Left ventricle myocardium inferior (tissue), 1 donor: ENCODE measurements around the gene MAPKAPK2. TPM values are rescaled to one million over a fixed set of nuclear protein-coding genes. Genes with fewer than 3 reads are reported as not detected.

Experiments used
- DNase-seq: peaks from one replicate; pipeline ENCODE4 v3.0.0-alpha.2; 2020
- H3K27ac ChIP-seq: fragments of 200-600 bp; replicated peaks from 2 replicates; pipeline ENCODE4 v1.8.0; 2021
- H3K27me3 ChIP-seq: fragments of 200-600 bp; 2 replicates; pipeline ENCODE4 v1.8.0; 2021; ENCODE audit warnings: low read depth
- H3K36me3 ChIP-seq: fragments of 200-600 bp; 2 replicates; pipeline ENCODE4 v1.8.0; 2021
- H3K4me1 ChIP-seq: fragments of 200-600 bp; 2 replicates; pipeline ENCODE4 v1.8.0; 2021
- H3K4me3 ChIP-seq: fragments of 200-600 bp; 2 replicates; pipeline ENCODE4 v1.8.0; 2021; ENCODE audit warnings: mild to moderate bottlenecking, moderate library complexity
- H3K9me3 ChIP-seq: fragments of 200-600 bp; replicated peaks from 2 replicates; pipeline ENCODE4 v1.8.0; 2021
- CTCF ChIP-seq: fragments of 200-600 bp; IDR thresholded peaks from 2 replicates; pipeline ENCODE4 v1.8.0; 2021; ENCODE audit warnings: antibody characterized with exemption, mild to moderate bottlenecking, borderline replicate concordance
- intact Hi-C: fragments of 100-400 bp; cut with micrococcal nuclease; formaldehyde crosslinking; loops from one replicate; pipeline ENCODE4 v1.11.0; 2022
- total RNA-seq: library from RNA; stranded (reverse); fragmentation: NEBNext Ultra II Directional; extraction: Animal tissue kit (Norgen Biotek cat#: 25700); gene quantifications from one replicate; pipeline ENCODE4 v1.2.1, GENCODE V29; 2021
- donor health status: DM: no; HTN: yes; CAD: no; lungs with severe emphysema.

The MAPKAPK2 gene
- total RNA-seq, 1 donor from 2014 or later, result 215 TPM

GRCh38 chr1:206729050-206729449 lies 44.3 kb downstream of the MAPKAPK2 start:
- Histone ChIP-seq H3K27ac (peak overlapping the region; percentile 60), H3K4me1 (peaks cover 76% of the 10 kb centered on the region), H3K27me3 (no peaks in the 10 kb centered on the region), H3K9me3 (no peaks in the 10 kb centered on the region), H3K36me3 (peaks cover 54% of the 10 kb centered on the region), H3K4me3 (no peak overlapping the region)
- intact Hi-C loops, result no loop called here
- no peak for TF ChIP-seq CTCF
- DNase-seq, result no peak

DNA sequence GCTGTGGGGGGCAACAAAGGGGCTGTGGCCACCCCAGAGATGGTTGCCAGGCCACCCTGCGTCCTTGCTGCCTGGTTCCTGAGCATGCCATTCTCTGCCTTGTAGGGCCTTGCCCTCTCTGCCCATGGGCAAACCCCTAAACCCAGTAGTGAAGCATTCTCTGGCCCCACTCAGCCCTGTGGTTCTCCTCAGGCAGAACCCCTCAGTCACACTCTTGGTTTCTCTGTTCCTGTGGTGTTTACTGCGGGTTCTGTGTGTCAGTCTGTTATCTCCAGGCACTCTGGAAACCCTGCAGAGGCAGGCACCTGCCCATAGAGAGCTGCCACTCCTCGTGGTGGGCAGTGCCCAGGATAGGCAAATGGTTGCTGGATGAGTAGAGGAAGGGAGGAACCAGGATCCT lies 44.8 kb downstream of the MAPKAPK2 start:
- TF ChIP-seq CTCF, result no peak
- no peak overlapping the region for H3K4me3 ChIP-seq
- no peak for DNase-seq
- H3K9me3 ChIP-seq, result no peaks in the 10 kb centered on the region
- intact Hi-C loops, result no loop called here
- peaks cover 59% of the 10 kb centered on the region for H3K36me3 ChIP-seq
- peaks cover 76% of the 10 kb centered on the region for H3K4me1 ChIP-seq
- H3K27ac ChIP-seq, result peak overlapping the region; percentile 60
- no peaks in the 10 kb centered on the region for H3K27me3 ChIP-seq

DNA sequence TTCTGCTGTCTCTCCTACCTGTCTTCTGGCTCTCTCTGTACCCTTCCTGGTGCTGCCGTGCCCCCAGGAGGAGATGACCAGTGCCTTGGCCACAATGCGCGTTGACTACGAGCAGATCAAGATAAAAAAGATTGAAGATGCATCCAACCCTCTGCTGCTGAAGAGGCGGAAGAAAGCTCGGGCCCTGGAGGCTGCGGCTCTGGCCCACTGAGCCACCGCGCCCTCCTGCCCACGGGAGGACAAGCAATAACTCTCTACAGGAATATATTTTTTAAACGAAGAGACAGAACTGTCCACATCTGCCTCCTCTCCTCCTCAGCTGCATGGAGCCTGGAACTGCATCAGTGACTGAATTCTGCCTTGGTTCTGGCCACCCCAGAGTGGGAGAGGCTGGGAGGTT lies 47.8 kb downstream of the MAPKAPK2 start:
- Histone ChIP-seq H3K27ac (no peak overlapping the region), H3K9me3 (no peaks in the 10 kb centered on the region), H3K4me1 (peaks cover 76% of the 10 kb centered on the region), H3K27me3 (no peaks in the 10 kb centered on the region), H3K4me3 (no peak overlapping the region), H3K36me3 (peaks cover 71% of the 10 kb centered on the region)
- intact Hi-C loops, result loop anchor here (10.0 kb wide), 1 partner anchor 182 kb away; no protein-coding TSS in a partner anchor
- no peak for DNase-seq
- TF ChIP-seq CTCF, result no peak

- peak overlapping the region; percentile 18 for H3K27ac ChIP-seq
- intact Hi-C loops, result loop anchor here (10.0 kb wide), 1 partner anchor 182 kb away; no protein-coding TSS in a partner anchor
Measured at GRCh38 chr1:206732992-206733391, 48.3 kb downstream of the MAPKAPK2 start.

GRCh38 chr1:206734499-206735142 lies 49.9 kb downstream of the MAPKAPK2 start:
- intact Hi-C loops, result loop anchor here (10.0 kb wide), 1 partner anchor 180 kb away; no protein-coding TSS in a partner anchor
- Histone ChIP-seq H3K27ac (peak overlapping the region; percentile 19), H3K36me3 (peaks cover 62% of the 10 kb centered on the region), H3K27me3 (no peaks in the 10 kb centered on the region), H3K4me1 (peaks cover 77% of the 10 kb centered on the region), H3K4me3 (no peak overlapping the region), H3K9me3 (no peaks in the 10 kb centered on the region)
- DNase-seq, result no peak
- peak; percentile 76 for TF ChIP-seq CTCF

More at GRCh38 chr1:206732992-206733391, 48.3 kb downstream of the MAPKAPK2 start:
- Histone ChIP-seq H3K27me3 (no peaks in the 10 kb centered on the region), H3K4me3 (no peak overlapping the region), H3K36me3 (peaks cover 71% of the 10 kb centered on the region), H3K4me1 (peaks cover 76% of the 10 kb centered on the region), H3K9me3 (no peaks in the 10 kb centered on the region)
- no peak for TF ChIP-seq CTCF
- no peak for DNase-seq
